GM23338 (cell line): Measurements from ENCODE around the gene SYCN. TPM values are rescaled to one million over a fixed set of nuclear protein-coding genes. Genes with fewer than 3 reads are reported as not detected.

ENCODE experiments used
- ATAC-seq: fragments of 200-7000 bp; cut with Tn5 transposase; 3 replicates; pipeline ENCODE4 v1.9.1; 2020
- DNase-seq: peaks from one replicate; pipeline ENCODE4 v3.0.0-alpha.2; 2015; ENCODE audit warnings: low spot score
- H2AFZ ChIP-seq: fragments of 200-600 bp; sonication (generic); 2 replicates; pipeline ENCODE4 v1.8.0; 2016; ENCODE audit warnings: antibody characterized with exemption, mild to moderate bottlenecking, moderate library complexity
- H3F3A ChIP-seq: fragments of 200-600 bp; sonication (generic); replicated peaks from 2 replicates; pipeline ENCODE4 v1.8.0; 2017; ENCODE audit warnings: antibody characterized with exemption, mixed run types, low read depth
- H3K27ac ChIP-seq: fragments of 200-600 bp; sonication (generic); 2 replicates; pipeline ENCODE4 v1.6.1; 2016; ENCODE audit warnings: low read depth
- H3K27me3 ChIP-seq: fragments of 200-600 bp; sonication (generic); 2 replicates; pipeline ENCODE4 v1.8.0; 2016; ENCODE audit warnings: mild to moderate bottlenecking, mixed run types, moderate library complexity; ENCODE audit not compliant: insufficient read depth
- H3K36me3 ChIP-seq: fragments of 200-600 bp; sonication (generic); 2 replicates; pipeline ENCODE4 v1.8.0; 2016; ENCODE audit warnings: mild to moderate bottlenecking; ENCODE audit not compliant: insufficient read depth
- H3K4me1 ChIP-seq: fragments of 200-600 bp; sonication (generic); 2 replicates; pipeline ENCODE4 v1.8.0; 2016; ENCODE audit warnings: mild to moderate bottlenecking, moderate library complexity; ENCODE audit not compliant: insufficient read depth
- H3K4me2 ChIP-seq: fragments of 200-600 bp; sonication (generic); 2 replicates; pipeline ENCODE4 v1.7.1; 2017; ENCODE audit warnings: mixed run types
- H3K4me3 ChIP-seq: fragments of 200-600 bp; sonication (generic); 2 replicates; pipeline ENCODE4 v1.6.1; 2016; ENCODE audit warnings: mixed run types
- H3K79me2 ChIP-seq: fragments of 200-600 bp; sonication (generic); replicated peaks from 2 replicates; pipeline ENCODE4 v1.8.0; 2017; ENCODE audit warnings: mild to moderate bottlenecking; ENCODE audit not compliant: insufficient read depth
- H3K9me2 ChIP-seq: fragments of 200-600 bp; sonication (generic); 2 replicates; pipeline ENCODE4 v1.8.0; 2017; ENCODE audit not compliant: insufficient read depth
- H4K20me1 ChIP-seq: fragments of 200-600 bp; sonication (generic); replicated peaks from 2 replicates; pipeline ENCODE4 v1.8.0; 2017; ENCODE audit warnings: mild to moderate bottlenecking; ENCODE audit not compliant: insufficient read depth
- H3K27ac Mint-ChIP-seq: 2 replicates; pipeline ENCODE4 v1.8.0; 2020; ENCODE audit warnings: inconsistent platforms, mild to moderate bottlenecking, moderate library complexity, mixed read lengths
- H3K27me3 Mint-ChIP-seq: 3 replicates; pipeline ENCODE4 v1.8.0; 2022; ENCODE audit warnings: low read depth, mild to moderate bottlenecking, moderate library complexity, mixed read lengths, inconsistent platforms; ENCODE audit not compliant: insufficient read depth, poor library complexity
- H3K36me3 Mint-ChIP-seq: 3 replicates; pipeline ENCODE4 v1.8.0; 2021; ENCODE audit warnings: low read depth, mild to moderate bottlenecking, inconsistent platforms, moderate library complexity, mixed read lengths
- H3K4me1 Mint-ChIP-seq: 3 replicates; pipeline ENCODE4 v1.8.0; 2020; ENCODE audit warnings: mild to moderate bottlenecking, inconsistent platforms, mixed read lengths
- H3K4me3 Mint-ChIP-seq: 3 replicates; pipeline ENCODE4 v1.8.0; 2021; ENCODE audit warnings: moderate library complexity, mild to moderate bottlenecking, inconsistent platforms, mixed read lengths
- H3K9me3 Mint-ChIP-seq: 3 replicates; pipeline ENCODE4 v1.8.0; 2020; ENCODE audit warnings: moderate library complexity, mild to moderate bottlenecking, inconsistent platforms, mixed read lengths
- CREB1 ChIP-seq: fragments of 250-450 bp; sonication (Bioruptor Pico); IDR thresholded peaks from 2 replicates; pipeline ENCODE4 v1.5.0; 2020; ENCODE audit warnings: low read depth, mild to moderate bottlenecking, moderate library complexity
- EZH2 ChIP-seq: fragments of 200-600 bp; sonication (generic); IDR thresholded peaks from one replicate; pipeline ENCODE4 v1.8.0; 2017; ENCODE audit warnings: antibody characterized with exemption, mild to moderate bottlenecking, low read depth; ENCODE audit not compliant: unreplicated experiment
- EZH2phosphoT487 ChIP-seq: fragments of 200-600 bp; sonication (generic); IDR thresholded peaks from one replicate; pipeline ENCODE4 v1.8.1; 2018; ENCODE audit warnings: antibody characterized with exemption; ENCODE audit not compliant: unreplicated experiment
- JUNB ChIP-seq: IDR thresholded peaks from one replicate; pipeline ENCODE4 v1.6.1; 2016; ENCODE audit warnings: antibody characterized with exemption; ENCODE audit not compliant: unreplicated experiment
- NANOG ChIP-seq: IDR thresholded peaks from 2 replicates; pipeline ENCODE4 v1.6.1; 2016; ENCODE audit warnings: antibody characterized with exemption, borderline replicate concordance
- POLR2AphosphoS5 ChIP-seq: IDR thresholded peaks from 2 replicates; pipeline ENCODE4 v1.6.1; 2016; ENCODE audit warnings: antibody characterized with exemption, low read depth
- STAT1 ChIP-seq: IDR thresholded peaks from one replicate; pipeline ENCODE4 v1.6.1; 2016; ENCODE audit warnings: antibody characterized with exemption; ENCODE audit not compliant: unreplicated experiment
- ZNF114 ChIP-seq: fragments of 250-450 bp; sonication (Bioruptor Pico); IDR thresholded peaks from 2 replicates; pipeline ENCODE4 v1.5.0; 2020; ENCODE audit warnings: mild to moderate bottlenecking, moderate library complexity
- ZNF331 ChIP-seq: fragments of 250-450 bp; sonication (Bioruptor Pico); IDR thresholded peaks from 2 replicates; pipeline ENCODE4 v1.5.0; 2020; ENCODE audit warnings: low read depth, mild to moderate bottlenecking, moderate library complexity
- polyA plus RNA-seq: library from polyadenylated mRNA; unstranded; fragments of >200 nt; fragmentation: Nextera tagmentation; extraction: Ambion mirVana; gene quantifications from 2 replicates; pipeline ENCODE4 v1.2.1, GENCODE V29; 2016
- total RNA-seq: library from RNA; depleted of rRNA; stranded (reverse); fragments of >200 nt; shearing (Covaris generic); gene quantifications from 2 replicates; pipeline ENCODE4 v1.2.3, GENCODE V29; 2014
- TF ChIP-seq, protein P1 (sequence below): IDR thresholded peaks from 2 replicates; pipeline ENCODE4 v1.6.1; 2016; ENCODE audit warnings: antibody characterized with exemption
- TF ChIP-seq, protein P2 (sequence below): IDR thresholded peaks from one replicate; pipeline ENCODE4 v1.6.1; 2018; ENCODE audit warnings: antibody characterized with exemption; ENCODE audit not compliant: unreplicated experiment
- TF ChIP-seq, protein P3 (sequence below): fragments of 250-450 bp; sonication (Bioruptor Pico); IDR thresholded peaks from 2 replicates; pipeline ENCODE4 v1.5.0; 2020; ENCODE audit warnings: mild to moderate bottlenecking, moderate library complexity
- TF ChIP-seq, protein P4 (sequence below), 2 experiments: fragments of 200-600 bp in 1 of 2; sonication (generic) in 1 of 2; conservative IDR thresholded peaks; 2 replicates each; pipeline versions ENCODE4 v1.5.1 to v1.6.1; 2016 to 2017; ENCODE audit warnings: antibody characterized with exemption in 2 of 2, low read depth in 2 of 2, mild to moderate bottlenecking in 2 of 2, moderate library complexity in 1 of 2

Gene SYCN
- total and polyA plus RNA-seq, 2 experiments from 2014 or later: not detected

DNA sequence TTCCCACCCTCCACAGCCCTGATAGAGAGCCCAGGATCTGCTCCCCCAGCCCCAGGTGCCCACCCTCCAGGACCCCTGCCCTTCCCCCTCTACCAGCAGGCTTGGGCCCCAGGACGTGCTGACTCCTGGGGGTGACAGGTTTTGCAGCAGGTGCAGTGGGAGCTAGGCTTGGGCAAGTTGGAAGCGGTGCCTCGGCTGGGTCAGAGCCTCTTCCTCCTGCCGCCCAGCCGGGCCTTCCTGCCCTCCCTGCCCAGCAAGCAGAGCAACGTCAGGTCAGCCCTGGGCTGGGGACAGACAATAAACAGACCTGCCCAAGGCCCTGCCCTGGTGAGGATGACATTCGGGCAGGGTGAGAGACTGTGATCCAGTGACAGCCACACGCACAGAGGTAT, 16.5 kb downstream of the SYCN start:
- peaks cover 3% of the 10 kb centered on the region; the same call in 2 of the 3 replicates for H3K4me1 Mint-ChIP-seq
- H3K27ac ChIP-seq: no peak overlapping the region
- no peaks in the 10 kb centered on the region for H3K9me2 ChIP-seq
- H3K79me2 ChIP-seq: no peaks in the 10 kb centered on the region
- H3K27me3 ChIP-seq: no peaks in the 10 kb centered on the region
- no peak for TF ChIP-seq CREB1 (CRISPR knock-in tag)
- TF ChIP-seq, protein P1, sequence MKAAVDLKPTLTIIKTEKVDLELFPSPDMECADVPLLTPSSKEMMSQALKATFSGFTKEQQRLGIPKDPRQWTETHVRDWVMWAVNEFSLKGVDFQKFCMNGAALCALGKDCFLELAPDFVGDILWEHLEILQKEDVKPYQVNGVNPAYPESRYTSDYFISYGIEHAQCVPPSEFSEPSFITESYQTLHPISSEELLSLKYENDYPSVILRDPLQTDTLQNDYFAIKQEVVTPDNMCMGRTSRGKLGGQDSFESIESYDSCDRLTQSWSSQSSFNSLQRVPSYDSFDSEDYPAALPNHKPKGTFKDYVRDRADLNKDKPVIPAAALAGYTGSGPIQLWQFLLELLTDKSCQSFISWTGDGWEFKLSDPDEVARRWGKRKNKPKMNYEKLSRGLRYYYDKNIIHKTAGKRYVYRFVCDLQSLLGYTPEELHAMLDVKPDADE: no peak
- no peak for TF ChIP-seq EZH2
- TF ChIP-seq ZNF331 (CRISPR knock-in tag): no peak
- no peak for TF ChIP-seq JUNB
- no peak for TF ChIP-seq ZNF114 (CRISPR knock-in tag)
- TF ChIP-seq, protein P2, sequence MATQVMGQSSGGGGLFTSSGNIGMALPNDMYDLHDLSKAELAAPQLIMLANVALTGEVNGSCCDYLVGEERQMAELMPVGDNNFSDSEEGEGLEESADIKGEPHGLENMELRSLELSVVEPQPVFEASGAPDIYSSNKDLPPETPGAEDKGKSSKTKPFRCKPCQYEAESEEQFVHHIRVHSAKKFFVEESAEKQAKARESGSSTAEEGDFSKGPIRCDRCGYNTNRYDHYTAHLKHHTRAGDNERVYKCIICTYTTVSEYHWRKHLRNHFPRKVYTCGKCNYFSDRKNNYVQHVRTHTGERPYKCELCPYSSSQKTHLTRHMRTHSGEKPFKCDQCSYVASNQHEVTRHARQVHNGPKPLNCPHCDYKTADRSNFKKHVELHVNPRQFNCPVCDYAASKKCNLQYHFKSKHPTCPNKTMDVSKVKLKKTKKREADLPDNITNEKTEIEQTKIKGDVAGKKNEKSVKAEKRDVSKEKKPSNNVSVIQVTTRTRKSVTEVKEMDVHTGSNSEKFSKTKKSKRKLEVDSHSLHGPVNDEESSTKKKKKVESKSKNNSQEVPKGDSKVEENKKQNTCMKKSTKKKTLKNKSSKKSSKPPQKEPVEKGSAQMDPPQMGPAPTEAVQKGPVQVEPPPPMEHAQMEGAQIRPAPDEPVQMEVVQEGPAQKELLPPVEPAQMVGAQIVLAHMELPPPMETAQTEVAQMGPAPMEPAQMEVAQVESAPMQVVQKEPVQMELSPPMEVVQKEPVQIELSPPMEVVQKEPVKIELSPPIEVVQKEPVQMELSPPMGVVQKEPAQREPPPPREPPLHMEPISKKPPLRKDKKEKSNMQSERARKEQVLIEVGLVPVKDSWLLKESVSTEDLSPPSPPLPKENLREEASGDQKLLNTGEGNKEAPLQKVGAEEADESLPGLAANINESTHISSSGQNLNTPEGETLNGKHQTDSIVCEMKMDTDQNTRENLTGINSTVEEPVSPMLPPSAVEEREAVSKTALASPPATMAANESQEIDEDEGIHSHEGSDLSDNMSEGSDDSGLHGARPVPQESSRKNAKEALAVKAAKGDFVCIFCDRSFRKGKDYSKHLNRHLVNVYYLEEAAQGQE: no peak
- no peak for TF ChIP-seq POLR2AphosphoS5
- no peak for TF ChIP-seq NANOG
- TF ChIP-seq, protein P3, sequence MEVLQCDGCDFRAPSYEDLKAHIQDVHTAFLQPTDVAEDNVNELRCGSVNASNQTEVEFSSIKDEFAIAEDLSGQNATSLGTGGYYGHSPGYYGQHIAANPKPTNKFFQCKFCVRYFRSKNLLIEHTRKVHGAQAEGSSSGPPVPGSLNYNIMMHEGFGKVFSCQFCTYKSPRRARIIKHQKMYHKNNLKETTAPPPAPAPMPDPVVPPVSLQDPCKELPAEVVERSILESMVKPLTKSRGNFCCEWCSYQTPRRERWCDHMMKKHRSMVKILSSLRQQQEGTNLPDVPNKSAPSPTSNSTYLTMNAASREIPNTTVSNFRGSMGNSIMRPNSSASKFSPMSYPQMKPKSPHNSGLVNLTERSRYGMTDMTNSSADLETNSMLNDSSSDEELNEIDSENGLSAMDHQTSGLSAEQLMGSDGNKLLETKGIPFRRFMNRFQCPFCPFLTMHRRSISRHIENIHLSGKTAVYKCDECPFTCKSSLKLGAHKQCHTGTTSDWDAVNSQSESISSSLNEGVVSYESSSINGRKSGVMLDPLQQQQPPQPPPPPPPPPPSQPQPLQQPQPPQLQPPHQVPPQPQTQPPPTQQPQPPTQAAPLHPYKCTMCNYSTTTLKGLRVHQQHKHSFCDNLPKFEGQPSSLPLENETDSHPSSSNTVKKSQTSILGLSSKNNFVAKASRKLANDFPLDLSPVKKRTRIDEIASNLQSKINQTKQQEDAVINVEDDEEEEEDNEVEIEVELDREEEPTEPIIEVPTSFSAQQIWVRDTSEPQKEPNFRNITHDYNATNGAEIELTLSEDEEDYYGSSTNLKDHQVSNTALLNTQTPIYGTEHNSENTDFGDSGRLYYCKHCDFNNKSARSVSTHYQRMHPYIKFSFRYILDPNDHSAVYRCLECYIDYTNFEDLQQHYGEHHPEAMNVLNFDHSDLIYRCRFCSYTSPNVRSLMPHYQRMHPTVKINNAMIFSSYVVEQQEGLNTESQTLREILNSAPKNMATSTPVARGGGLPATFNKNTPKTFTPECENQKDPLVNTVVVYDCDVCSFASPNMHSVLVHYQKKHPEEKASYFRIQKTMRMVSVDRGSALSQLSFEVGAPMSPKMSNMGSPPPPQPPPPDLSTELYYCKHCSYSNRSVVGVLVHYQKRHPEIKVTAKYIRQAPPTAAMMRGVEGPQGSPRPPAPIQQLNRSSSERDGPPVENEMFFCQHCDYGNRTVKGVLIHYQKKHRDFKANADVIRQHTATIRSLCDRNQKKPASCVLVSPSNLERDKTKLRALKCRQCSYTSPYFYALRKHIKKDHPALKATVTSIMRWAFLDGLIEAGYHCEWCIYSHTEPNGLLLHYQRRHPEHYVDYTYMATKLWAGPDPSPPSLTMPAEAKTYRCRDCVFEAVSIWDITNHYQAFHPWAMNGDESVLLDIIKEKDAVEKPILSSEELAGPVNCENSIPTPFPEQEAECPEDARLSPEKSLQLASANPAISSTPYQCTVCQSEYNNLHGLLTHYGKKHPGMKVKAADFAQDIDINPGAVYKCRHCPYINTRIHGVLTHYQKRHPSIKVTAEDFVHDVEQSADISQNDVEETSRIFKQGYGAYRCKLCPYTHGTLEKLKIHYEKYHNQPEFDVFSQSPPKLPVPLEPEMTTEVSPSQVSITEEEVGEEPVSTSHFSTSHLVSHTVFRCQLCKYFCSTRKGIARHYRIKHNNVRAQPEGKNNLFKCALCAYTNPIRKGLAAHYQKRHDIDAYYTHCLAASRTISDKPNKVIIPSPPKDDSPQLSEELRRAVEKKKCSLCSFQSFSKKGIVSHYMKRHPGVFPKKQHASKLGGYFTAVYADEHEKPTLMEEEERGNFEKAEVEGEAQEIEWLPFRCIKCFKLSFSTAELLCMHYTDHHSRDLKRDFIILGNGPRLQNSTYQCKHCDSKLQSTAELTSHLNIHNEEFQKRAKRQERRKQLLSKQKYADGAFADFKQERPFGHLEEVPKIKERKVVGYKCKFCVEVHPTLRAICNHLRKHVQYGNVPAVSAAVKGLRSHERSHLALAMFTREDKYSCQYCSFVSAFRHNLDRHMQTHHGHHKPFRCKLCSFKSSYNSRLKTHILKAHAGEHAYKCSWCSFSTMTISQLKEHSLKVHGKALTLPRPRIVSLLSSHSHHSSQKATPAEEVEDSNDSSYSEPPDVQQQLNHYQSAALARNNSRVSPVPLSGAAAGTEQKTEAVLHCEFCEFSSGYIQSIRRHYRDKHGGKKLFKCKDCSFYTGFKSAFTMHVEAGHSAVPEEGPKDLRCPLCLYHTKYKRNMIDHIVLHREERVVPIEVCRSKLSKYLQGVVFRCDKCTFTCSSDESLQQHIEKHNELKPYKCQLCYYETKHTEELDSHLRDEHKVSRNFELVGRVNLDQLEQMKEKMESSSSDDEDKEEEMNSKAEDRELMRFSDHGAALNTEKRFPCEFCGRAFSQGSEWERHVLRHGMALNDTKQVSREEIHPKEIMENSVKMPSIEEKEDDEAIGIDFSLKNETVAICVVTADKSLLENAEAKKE (CRISPR knock-in tag): no peak
- TF ChIP-seq EZH2phosphoT487: no peak
- no peak for TF ChIP-seq STAT1
- TF ChIP-seq, protein P4, sequence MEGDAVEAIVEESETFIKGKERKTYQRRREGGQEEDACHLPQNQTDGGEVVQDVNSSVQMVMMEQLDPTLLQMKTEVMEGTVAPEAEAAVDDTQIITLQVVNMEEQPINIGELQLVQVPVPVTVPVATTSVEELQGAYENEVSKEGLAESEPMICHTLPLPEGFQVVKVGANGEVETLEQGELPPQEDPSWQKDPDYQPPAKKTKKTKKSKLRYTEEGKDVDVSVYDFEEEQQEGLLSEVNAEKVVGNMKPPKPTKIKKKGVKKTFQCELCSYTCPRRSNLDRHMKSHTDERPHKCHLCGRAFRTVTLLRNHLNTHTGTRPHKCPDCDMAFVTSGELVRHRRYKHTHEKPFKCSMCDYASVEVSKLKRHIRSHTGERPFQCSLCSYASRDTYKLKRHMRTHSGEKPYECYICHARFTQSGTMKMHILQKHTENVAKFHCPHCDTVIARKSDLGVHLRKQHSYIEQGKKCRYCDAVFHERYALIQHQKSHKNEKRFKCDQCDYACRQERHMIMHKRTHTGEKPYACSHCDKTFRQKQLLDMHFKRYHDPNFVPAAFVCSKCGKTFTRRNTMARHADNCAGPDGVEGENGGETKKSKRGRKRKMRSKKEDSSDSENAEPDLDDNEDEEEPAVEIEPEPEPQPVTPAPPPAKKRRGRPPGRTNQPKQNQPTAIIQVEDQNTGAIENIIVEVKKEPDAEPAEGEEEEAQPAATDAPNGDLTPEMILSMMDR (conservative IDR thresholded peaks at IDR 0.05; ENCODE audit: low read depth in 2 of 2): no peak
- H3K36me3 Mint-ChIP-seq: no peaks in the 10 kb centered on the region
- H3K27ac Mint-ChIP-seq: no peak overlapping the region
- no peak for DNase-seq
- H3K4me1 ChIP-seq: peaks cover 5% of the 10 kb centered on the region; the same call in 1 of the 2 replicates
- no peaks in the 10 kb centered on the region for H3K36me3 ChIP-seq
- peak; percentile 54 for ATAC-seq
- no peaks in the 10 kb centered on the region for H4K20me1 ChIP-seq
- peaks cover 10% of the 10 kb centered on the region for H3K27me3 Mint-ChIP-seq
- no peak overlapping the region for H3K4me3 ChIP-seq
- no peak overlapping the region for H2AFZ ChIP-seq
- H3K4me2 ChIP-seq: no peak overlapping the region
- peaks cover 3% of the 10 kb centered on the region; the same call in 1 of the 2 replicates for H3F3A ChIP-seq
- no peaks in the 10 kb centered on the region; the same call in 2 of the 3 replicates for H3K9me3 Mint-ChIP-seq
- no peak overlapping the region for H3K4me3 Mint-ChIP-seq
